Hepatocyte (in vitro differentiated cells): ENCODE measurements around the gene ISL2. TPM values are rescaled to one million over a fixed set of nuclear protein-coding genes. Genes with fewer than 3 reads are reported as not detected.

Source experiments
- DNase-seq: peaks from one replicate; pipeline ENCODE4 v3.0.0-alpha.2; 2016; ENCODE audit warnings: low spot score
- H2AFZ ChIP-seq: fragments of 200-600 bp; sonication (generic); 2 replicates; pipeline ENCODE4 v1.6.0; 2016; ENCODE audit warnings: antibody characterized with exemption, mild to moderate bottlenecking
- H3K27ac ChIP-seq: fragments of 200-600 bp; sonication (generic); 2 replicates; pipeline ENCODE4 v1.5.1; 2016; ENCODE audit warnings: mild to moderate bottlenecking
- H3K27me3 ChIP-seq: fragments of 200-600 bp; sonication (generic); 2 replicates; pipeline ENCODE4 v1.6.1; 2016
- H3K36me3 ChIP-seq: fragments of 200-600 bp; sonication (generic); replicated peaks from 2 replicates; pipeline ENCODE4 v1.5.1; 2016; ENCODE audit warnings: low read depth; ENCODE audit not compliant: insufficient read depth
- H3K4me1 ChIP-seq: fragments of 200-600 bp; sonication (generic); 2 replicates; pipeline ENCODE4 v1.5.1; 2016; ENCODE audit warnings: mild to moderate bottlenecking, moderate library complexity; ENCODE audit not compliant: insufficient read depth
- H3K4me2 ChIP-seq: fragments of 200-600 bp; sonication (generic); 2 replicates; pipeline ENCODE4 v1.6.0; 2016
- H3K4me3 ChIP-seq: fragments of 200-600 bp; sonication (generic); 2 replicates; pipeline ENCODE4 v1.5.1; 2016; ENCODE audit warnings: mild to moderate bottlenecking
- H3K79me2 ChIP-seq: fragments of 200-600 bp; sonication (generic); 2 replicates; pipeline ENCODE4 v1.6.0; 2017; ENCODE audit warnings: mild to moderate bottlenecking
- H3K9me2 ChIP-seq: fragments of 200-600 bp; sonication (generic); replicated peaks from 2 replicates; pipeline ENCODE4 v1.6.0; 2017; ENCODE audit warnings: mild to moderate bottlenecking; ENCODE audit not compliant: insufficient read depth
- H3K9me3 ChIP-seq: fragments of 200-600 bp; sonication (generic); 2 replicates; pipeline ENCODE4 v1.5.1; 2016; ENCODE audit warnings: low read depth, mild to moderate bottlenecking
- H4K20me1 ChIP-seq: fragments of 200-600 bp; sonication (generic); 2 replicates; pipeline ENCODE4 v1.6.0; 2016; ENCODE audit warnings: mild to moderate bottlenecking; ENCODE audit not compliant: insufficient read depth, poor library complexity, severe bottlenecking
- EZH2 ChIP-seq: fragments of 200-600 bp; sonication (generic); IDR thresholded peaks from 2 replicates; pipeline ENCODE4 v1.6.1; 2016; ENCODE audit warnings: antibody characterized with exemption, mild to moderate bottlenecking, borderline replicate concordance
- EZH2phosphoT487 ChIP-seq: fragments of 200-600 bp; sonication (generic); IDR thresholded peaks from one replicate; pipeline ENCODE4 v1.6.1; 2018; ENCODE audit warnings: antibody characterized with exemption, mild to moderate bottlenecking, low read depth, moderate library complexity; ENCODE audit not compliant: unreplicated experiment, severe bottlenecking
- WGBS: methylation state at CpG from one replicate; pipeline ENCODE4 v1.1.6; 2016; ENCODE audit warnings: low lambda C conversion rate; ENCODE audit errors: missing lambda C conversion rate; 5-methylcytosine and 5-hydroxymethylcytosine counted together
- polyA plus RNA-seq: library from polyadenylated mRNA; unstranded; fragments of >200 nt; fragmentation: Nextera tagmentation; extraction: Ambion mirVana; gene quantifications from 2 replicates; pipeline ENCODE4 v1.2.1, GENCODE V29; 2016
- total RNA-seq: library from RNA; depleted of rRNA; stranded (reverse); fragments of >200 nt; gene quantifications from 2 replicates; pipeline ENCODE4 v1.2.3, GENCODE V29; 2014
- TF ChIP-seq, protein P1 (sequence below): fragments of 200-600 bp; sonication (generic); IDR thresholded peaks from 2 replicates; pipeline ENCODE4 v1.5.1; 2016; ENCODE audit warnings: antibody characterized with exemption, mild to moderate bottlenecking; ENCODE audit not compliant: poor library complexity

The ISL2 gene
- total and polyA plus RNA-seq, 2 experiments from 2014 or later = 3.9 to 4.7 TPM

DNA sequence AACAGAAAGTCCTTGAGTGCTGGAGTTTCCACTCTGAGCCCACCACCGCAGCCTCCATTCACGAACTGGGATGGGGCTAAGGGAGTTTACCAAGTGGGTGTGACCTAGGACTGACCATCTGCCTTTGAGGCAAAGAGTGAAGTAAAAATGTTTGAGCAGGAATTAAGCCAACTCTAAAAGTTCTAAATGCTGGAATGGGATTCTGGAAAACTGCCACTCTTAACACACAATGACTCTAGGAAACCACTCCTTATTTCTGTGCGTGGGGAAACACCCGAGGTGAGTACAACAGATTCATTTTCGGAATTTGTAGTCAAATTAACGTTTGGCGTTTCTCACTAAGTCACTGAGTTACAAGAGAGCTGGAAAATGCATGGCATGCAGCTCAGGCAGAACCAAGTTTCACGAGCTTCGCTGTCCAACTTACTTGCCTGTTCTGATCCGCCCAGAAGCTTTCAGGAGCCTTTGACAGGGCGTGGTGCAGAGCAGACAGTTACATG, 31.6 kb downstream of the ISL2 start:
- H3K4me2 ChIP-seq = peak overlapping the region; percentile 43
- no peaks in the 10 kb centered on the region for H3K27me3 ChIP-seq
- DNase-seq = no peak
- no peaks in the 10 kb centered on the region for H4K20me1 ChIP-seq
- no peaks in the 10 kb centered on the region for H3K79me2 ChIP-seq
- no peaks in the 10 kb centered on the region for H3K36me3 ChIP-seq
- H3K9me2 ChIP-seq = no peaks in the 10 kb centered on the region
- H3K9me3 ChIP-seq = no peaks in the 10 kb centered on the region
- H2AFZ ChIP-seq = no peak overlapping the region
- WGBS = 51% methylated on average over 11 of the region's 11 CpGs
- no peaks in the 10 kb centered on the region for H3K4me1 ChIP-seq
- TF ChIP-seq, protein P1, sequence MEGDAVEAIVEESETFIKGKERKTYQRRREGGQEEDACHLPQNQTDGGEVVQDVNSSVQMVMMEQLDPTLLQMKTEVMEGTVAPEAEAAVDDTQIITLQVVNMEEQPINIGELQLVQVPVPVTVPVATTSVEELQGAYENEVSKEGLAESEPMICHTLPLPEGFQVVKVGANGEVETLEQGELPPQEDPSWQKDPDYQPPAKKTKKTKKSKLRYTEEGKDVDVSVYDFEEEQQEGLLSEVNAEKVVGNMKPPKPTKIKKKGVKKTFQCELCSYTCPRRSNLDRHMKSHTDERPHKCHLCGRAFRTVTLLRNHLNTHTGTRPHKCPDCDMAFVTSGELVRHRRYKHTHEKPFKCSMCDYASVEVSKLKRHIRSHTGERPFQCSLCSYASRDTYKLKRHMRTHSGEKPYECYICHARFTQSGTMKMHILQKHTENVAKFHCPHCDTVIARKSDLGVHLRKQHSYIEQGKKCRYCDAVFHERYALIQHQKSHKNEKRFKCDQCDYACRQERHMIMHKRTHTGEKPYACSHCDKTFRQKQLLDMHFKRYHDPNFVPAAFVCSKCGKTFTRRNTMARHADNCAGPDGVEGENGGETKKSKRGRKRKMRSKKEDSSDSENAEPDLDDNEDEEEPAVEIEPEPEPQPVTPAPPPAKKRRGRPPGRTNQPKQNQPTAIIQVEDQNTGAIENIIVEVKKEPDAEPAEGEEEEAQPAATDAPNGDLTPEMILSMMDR = no peak
- no peak for TF ChIP-seq EZH2
- no peak for TF ChIP-seq EZH2phosphoT487
- H3K27ac ChIP-seq = peak overlapping the region; percentile 29
- H3K4me3 ChIP-seq = no peak overlapping the region

DNA sequence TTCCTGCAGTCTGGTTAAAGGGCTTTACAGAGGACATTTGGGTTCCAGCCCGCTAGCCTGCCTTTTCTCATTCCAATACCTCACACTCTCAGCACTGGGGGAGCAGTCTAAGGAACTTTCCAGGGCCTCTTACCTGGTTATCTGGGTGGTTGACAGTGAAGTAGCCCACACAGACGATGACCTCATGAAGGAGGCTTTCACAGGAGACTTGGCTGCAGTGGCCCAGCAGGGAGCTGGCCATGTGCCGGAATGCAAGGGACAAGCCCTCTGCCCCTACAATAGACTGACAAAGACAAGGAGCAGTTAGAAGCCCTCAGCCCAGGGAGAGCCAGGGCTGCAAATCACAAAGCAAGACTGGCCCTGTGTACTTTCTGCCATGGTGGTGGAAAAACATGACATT, 39.5 kb downstream of the ISL2 start:
- Histone ChIP-seq H3K9me3 (no peaks in the 10 kb centered on the region), H4K20me1 (no peaks in the 10 kb centered on the region), H3K4me1 (peaks cover 8% of the 10 kb centered on the region), H3K27me3 (no peaks in the 10 kb centered on the region), H2AFZ (no peak overlapping the region), H3K36me3 (no peaks in the 10 kb centered on the region), H3K9me2 (no peaks in the 10 kb centered on the region), H3K4me3 (no peak overlapping the region), H3K4me2 (no peak overlapping the region), H3K27ac (no peak overlapping the region), H3K79me2 (no peaks in the 10 kb centered on the region)
- TF ChIP-seq EZH2phosphoT487 (no peak), EZH2 (no peak)
- TF ChIP-seq, protein P1 = no peak
- 86% methylated on average over 3 of the region's 3 CpGs for WGBS
- DNase-seq = no peak

DNA sequence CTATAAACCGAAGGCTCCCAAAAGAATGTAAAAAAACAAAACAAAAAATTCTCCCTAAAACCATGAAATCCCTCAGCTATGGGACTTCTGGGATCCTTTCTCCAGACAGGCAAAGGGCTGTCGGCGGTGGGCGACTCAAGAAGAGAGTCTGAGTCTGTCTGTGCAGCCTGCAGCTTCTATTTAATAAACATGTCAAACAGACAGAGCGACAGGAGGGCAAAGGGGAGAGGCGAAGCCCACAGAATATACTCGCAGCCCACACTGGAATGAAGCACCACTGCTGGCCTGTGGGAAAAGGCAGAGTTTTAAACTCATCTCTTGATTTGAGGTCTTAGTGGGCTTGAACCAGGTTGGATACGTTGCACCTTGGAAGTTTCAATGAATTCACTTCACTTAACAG, 40.2 kb downstream of the ISL2 start:
- no peak for DNase-seq
- TF ChIP-seq EZH2 = no peak
- TF ChIP-seq EZH2phosphoT487 = no peak
- TF ChIP-seq, protein P1 = no peak

DNA sequence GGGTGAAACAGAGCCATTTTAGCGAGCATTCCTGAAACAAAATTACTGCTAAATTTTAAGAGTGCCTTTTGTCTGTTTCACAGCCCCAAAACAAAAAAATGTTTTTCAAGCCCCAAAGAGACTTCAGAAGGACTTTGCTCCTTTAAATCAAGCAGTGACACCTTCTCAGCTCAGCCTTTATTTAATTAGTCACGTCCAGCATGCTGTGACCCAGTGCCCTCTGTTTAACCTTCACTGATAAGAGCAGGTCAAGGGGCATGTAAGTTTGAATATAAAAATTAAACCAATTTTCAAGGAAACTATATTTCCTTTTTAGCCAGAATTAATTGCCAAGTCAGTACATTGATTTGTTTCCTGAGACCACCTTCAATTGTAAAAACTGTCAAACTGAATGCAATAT, 40.6 kb downstream of the ISL2 start:
- Histone ChIP-seq H2AFZ (no peak overlapping the region), H3K4me2 (peak overlapping the region; percentile 18), H3K4me1 (peaks cover 8% of the 10 kb centered on the region), H3K9me2 (no peaks in the 10 kb centered on the region), H3K36me3 (no peaks in the 10 kb centered on the region), H4K20me1 (no peaks in the 10 kb centered on the region), H3K27me3 (no peaks in the 10 kb centered on the region), H3K79me2 (no peaks in the 10 kb centered on the region), H3K9me3 (no peaks in the 10 kb centered on the region), H3K4me3 (no peak overlapping the region), H3K27ac (no peak overlapping the region)
- no peak for DNase-seq
- 51% methylated on average over 2 of the region's 2 CpGs for WGBS
- TF ChIP-seq EZH2 (no peak), EZH2phosphoT487 (no peak)
- TF ChIP-seq, protein P1 = no peak

More for the DNA sequence above, 40.2 kb downstream of the ISL2 start:
- Histone ChIP-seq H3K4me3 (no peak overlapping the region), H3K79me2 (no peaks in the 10 kb centered on the region), H2AFZ (no peak overlapping the region), H3K27ac (no peak overlapping the region), H3K27me3 (no peaks in the 10 kb centered on the region), H4K20me1 (no peaks in the 10 kb centered on the region), H3K36me3 (no peaks in the 10 kb centered on the region), H3K9me3 (no peaks in the 10 kb centered on the region), H3K4me1 (peaks cover 8% of the 10 kb centered on the region), H3K9me2 (no peaks in the 10 kb centered on the region), H3K4me2 (peak overlapping the region; percentile 18)
- 46% methylated on average over 8 of the region's 8 CpGs for WGBS
